NCI-H345 treated with DMSO at 0.1 percent for 48 hours (cell line): ENCODE results near the gene JCHAIN.
"Not testable (repeated sequence)": the region's sequence is repeated elsewhere in the genome, so short reads cannot be mapped to it uniquely, and the experiment has no call there.

ENCODE experiments used
- DNase-seq: peaks from one replicate; lab custom pipeline; 2025; ENCODE audit not compliant: unreplicated experiment; lab: John Stamatoyannopoulos, UW

JCHAIN gene

DNA sequence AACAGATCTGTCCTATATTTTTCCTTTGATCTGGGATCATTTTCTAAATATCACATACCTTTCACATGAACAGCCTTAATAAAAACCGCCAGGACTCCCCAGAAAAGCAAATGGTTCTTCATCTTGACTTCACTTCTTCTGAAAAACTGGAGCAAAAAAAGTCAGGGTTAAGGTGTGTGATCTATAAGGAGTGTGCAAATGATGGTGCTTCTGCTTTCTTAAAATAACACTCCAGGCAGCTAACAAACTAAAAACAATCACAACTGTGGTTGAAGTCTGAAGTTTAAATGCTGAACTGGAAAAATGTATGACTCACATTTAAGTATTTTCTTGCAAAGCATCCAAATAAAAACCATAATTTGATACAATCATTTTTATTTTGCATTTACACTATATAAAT lies at the start of gene JCHAIN:
Gene JCHAIN (minus strand): TSS at position 140 of the 400 bp plus-strand sequence. CDS start 18 bp downstream, at position 122.
- DNase-seq: no peak

DNA sequence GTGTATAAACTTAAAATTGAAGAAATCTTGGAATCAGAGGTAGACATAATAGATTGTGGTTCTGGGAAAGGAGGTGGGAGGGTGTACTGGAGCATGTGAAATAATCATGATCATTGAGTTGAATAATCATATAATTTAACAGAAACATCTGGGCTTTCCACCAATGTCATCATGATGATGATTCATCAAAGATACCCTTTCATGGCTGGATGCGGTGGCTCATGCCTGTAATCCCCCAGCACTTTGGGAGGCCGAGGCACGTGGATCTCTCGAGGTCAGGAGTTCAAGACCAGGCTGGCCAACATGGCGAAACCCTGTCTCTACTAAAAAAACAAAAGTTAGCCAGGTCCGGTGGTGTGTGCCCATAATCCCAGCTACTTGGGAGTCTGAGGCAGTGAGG lies 48.8 kb upstream of the JCHAIN start:
- no peak for DNase-seq

DNA sequence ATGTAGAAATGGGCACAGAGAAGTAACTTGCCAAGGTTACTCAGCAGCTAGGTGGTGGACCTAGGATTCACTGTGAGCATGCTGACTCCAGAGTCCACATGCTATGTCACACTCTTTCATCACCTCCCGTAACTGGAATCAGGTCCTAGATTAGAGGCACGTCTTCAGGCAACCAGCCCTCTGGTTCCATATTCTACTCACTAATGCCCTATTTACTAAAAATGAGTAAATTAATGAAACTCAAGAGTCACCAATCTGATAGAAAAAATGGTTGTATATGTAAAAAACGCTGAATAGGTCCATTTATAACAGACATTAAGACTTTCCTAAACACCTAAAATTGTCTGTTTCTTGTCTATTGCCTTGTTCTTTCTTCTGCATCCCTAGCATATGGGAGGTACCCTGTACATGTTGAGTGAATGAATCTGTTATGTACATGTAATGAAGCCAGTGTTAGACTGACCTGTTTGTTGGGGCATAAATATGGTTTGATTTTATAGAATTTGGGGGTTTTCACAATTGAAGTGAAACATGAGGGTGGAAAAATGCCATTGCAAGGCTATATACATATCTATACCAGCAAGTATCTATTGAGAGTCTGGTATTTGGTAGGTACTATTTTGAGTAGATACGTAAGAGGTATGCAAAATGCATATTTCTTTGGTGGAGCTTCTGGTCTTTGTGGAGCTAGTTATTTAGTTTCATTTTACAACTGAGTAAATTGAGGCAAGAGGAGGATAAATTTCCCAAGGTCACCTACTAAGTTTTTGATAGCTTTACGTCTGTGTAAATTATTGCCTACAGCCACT lies 48.0 kb upstream of the JCHAIN start:
- DNase-seq: no peak

DNA sequence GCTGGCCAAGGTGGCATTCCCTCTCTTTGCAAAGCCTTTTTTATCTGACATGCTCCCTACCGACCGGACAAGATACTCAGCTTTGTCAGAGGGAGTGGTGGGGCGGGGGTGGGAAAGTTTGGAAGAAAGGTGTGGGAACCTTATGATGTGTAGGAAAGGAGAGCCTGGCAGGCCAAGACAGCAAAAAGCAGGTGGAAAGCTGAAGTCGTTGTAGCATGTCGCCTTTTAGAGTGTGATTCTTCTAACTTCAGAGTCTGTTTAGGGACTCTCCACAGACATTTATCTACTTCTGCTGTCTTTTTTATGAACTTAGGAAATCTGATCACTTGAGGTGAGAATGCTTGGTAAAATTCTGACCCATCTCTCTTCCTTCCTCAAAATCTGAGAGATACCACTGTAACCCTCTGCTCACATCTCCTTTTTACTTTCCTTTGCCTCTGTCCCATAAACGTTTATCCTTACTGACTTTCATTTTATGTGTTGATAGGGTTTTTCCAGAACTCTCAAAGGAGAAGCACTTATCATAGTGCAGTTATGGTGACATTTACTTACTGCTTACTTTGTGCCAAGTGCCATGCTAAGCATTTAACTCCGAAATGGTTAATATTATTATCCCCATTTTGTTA lies 47.3 kb upstream of the JCHAIN start:
- DNase-seq: no peak

DNA sequence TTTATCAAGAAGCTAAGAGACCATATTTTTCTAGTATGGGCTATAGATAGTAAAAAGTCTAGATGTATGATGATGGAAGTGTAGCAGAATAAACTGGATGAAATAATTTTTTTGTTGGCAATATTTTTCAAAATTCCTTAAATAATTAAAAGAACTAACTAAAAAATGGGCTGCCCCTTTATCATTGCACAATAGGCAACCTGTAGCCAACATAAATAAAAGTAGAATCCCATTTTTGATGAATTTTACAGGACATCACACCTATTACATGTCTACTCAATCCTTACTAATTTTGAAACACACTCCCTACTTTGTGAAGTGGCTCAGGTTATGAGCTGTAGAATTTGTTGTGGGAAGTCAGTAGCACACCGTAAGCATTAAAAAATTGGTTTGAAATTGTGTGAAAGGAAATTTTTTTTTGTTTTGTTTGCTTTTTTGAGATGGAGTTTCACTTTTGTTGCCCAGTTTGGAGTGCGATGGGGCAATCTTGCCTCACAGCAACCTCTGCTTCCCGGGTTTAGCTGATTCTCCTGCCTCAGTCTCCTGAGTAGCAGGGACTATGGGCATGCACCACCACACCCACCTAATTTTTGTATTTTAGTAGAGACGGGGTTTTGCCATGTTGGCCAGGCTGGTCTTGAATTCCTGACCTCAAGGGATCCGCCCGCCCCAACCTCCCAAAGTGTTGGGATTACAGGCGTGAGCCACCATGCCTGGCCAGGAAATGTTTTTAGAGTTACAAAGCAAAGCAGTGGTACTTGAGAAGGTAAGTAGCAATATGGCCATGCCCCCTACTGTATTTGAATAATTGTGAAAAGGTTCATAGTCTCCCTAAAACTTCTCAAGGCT lies 46.5 kb upstream of the JCHAIN start:
- DNase-seq: no peak

DNA sequence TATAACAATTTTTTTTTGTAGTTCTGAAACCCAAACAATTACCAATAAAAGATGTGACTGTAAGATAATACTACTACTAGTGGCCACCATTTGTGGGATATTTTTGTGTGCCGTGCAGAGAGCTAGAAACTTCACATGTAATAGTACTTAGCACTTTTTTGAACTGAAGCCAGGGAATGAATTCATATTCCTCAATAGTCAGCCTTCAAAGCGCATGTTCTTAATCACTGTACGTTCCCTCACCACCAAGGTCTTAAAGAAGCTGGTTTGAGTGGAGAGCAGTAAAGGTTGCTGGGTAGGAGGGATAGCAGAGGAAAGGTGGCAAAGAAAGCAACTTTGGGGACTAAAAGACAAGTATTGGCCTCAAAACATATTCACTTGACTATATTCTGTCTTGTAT lies 45.8 kb upstream of the JCHAIN start:
- no peak for DNase-seq

DNA sequence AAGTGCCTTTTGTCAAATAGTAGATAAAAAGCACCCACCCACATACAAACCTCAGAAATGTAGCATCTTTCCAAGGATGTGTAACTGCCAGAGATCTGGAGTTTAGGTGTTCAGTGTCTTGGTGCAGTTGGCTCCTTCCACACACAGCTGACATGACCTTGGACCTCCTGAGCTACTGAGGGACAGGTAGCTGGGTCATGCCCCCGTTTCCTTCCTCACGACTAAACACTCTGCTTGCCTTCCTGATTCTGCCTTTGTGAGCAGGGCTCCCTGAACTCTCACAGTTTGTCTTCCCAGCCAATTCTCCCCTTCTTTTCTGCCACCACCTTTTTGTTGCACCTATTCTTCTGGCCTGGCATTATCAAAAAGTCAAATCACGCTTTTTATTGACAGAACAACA lies 45.3 kb upstream of the JCHAIN start:
- no peak for DNase-seq

DNA sequence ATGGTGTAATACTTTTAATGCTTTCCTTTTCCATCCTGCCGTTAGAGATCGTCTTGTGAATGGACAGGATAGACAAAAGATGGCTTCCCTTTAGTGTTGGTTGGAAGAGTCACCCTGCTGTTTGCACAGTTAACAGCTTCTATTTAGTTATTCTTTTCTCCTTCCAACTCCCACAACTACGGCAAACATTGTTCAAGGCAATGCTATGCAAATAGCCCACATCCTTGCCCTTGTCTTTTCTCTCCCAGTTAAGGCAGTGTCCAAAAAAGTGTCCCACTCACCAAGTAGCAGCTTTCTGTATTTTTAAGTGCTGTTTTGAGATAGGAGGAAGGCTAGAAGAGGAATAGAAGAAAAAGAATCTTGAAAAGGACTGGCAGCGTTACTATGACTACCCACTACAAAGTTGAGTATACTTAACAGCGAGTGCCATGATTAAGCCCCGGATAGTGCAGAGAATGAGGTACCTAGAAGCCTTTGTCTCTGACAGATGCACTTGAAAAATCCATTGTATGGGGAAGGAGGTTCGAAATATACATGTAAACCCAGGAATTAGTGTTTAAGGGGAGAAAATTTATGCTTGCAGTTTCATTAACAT lies 43.4 kb upstream of the JCHAIN start:
- peak; percentile 54 for DNase-seq

DNA sequence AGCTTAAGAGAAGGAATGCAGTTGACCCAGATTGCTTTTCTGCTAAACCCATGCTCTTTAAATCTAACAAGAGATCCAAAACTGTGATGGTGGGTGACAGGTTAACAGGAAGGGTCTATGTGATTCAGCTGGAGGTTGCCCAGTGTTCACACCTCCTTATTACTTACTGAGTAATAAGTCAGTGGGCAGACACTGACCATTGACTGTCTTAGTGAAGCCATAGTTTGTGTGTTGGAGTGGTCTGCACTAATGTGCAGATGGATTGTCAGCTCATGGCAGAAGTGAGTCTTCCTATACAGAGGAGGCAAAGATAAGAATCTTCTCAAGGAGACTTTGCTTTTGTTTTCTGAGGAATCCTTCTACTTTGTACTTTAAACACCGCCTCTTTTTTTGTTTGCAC lies 40.2 kb upstream of the JCHAIN start:
- DNase-seq: no peak

DNA sequence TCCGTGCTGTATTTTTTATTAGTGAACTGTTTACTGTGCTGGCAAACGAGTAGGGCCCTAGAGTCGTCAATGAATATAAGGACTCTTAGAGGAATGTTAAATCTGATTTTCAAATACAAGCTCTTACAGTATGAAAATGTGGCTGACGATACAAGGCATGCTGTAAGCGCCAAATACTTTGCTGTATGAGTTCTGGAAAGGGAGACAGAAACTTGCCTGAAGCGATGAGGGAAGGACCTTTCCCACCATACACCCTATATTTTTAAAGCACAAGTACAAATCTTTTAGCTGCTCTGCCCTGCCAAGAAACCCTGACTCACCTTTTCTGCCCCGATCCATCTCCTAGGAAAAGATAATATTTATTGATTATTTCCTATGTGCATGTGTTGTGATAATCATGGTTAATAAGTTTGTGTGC lies 39.7 kb upstream of the JCHAIN start:
- DNase-seq: no peak

DNA sequence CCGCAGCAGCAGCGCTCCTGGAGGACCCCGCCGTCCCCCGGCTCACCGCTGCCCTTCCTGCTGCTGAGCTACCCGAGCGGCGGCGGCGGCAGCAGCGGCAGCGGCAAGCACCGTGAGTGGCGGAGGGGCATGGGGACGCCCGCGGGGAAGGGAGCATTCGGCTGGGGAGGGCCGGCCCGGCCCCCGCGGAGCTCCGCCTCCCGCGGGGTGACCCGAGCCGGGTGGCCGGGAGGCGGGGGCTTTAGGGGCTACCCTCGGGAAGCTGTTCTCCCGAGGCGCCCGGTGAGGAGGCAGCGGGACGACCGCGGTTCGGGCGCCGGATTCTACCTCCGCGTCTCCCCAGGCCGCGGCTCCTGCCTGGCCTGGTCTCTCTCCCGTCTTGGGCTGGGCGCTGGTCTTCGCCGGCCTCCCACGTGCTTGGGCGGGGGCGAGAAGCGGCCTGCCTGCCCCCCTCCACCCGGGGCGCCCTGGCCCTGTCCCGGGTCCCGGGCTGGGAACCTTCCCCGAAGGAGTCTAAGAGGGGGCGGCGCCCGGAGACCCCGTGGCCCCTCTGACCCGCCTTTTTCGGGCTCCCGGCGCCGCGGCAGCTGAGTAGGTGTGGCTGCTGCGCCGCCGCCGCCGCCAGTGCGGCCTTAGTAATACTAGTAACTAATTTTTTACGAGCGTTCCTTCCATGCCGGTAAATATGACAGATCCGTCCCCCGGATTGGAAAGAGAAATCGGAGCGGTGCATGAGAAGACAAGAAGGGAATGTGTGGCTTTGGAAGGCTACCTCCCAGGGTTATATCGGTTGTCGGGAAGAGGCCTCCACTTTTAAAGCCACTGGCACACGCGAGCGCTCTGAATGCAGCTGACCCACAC lies 39.1 kb upstream of the JCHAIN start:
- peak; percentile 20 for DNase-seq

DNA sequence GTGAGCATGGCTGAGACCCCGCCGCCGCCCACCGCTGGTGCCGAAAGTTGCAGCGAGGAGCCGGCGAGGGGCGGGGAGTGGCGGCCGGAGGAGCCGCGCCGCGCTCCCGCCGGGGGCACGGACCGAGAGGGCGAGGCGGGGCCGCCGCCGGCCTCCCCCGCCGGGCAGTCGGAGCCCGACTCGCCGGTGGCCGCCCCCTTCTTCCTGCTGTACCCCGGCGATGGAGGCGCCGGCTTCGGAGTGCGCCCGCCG lies 38.5 kb upstream of the JCHAIN start:
- no peak for DNase-seq

DNA sequence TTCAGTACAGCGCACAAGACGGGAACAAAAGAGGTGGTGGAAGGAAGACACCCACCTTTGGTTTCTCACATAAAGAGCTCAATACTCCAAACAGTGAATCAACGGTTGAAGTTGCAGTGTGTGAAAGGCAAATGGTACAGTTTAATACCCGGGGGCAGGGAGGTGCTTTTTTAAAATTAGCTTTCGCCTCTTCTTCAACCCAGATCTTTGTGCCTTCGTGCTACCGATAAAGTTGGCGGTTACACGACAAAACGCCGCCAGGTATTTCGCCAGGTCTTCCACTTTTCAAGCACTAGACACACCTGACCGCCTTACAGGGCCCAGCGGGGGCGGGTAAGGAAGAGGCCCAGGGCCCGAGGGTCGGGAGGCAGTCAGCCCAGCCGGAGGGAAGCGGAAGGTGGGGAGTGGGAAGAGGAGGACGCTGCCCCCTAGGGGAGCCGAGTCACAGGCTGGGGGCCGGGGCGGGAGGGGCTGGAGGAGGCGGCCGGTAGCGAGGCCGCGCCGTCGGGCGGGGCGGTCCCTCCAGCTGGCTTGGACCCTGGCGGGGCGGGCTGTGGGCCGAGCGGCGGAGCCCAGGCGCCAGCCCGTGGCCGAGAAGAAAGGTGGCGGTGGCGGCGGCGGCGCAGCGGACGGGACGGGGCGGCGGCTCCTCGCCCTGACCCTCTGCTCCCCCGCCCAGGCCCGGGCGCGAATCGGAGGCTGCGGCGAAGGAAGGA lies 38.1 kb upstream of the JCHAIN start:
- DNase-seq: peak; percentile 24

DNA sequence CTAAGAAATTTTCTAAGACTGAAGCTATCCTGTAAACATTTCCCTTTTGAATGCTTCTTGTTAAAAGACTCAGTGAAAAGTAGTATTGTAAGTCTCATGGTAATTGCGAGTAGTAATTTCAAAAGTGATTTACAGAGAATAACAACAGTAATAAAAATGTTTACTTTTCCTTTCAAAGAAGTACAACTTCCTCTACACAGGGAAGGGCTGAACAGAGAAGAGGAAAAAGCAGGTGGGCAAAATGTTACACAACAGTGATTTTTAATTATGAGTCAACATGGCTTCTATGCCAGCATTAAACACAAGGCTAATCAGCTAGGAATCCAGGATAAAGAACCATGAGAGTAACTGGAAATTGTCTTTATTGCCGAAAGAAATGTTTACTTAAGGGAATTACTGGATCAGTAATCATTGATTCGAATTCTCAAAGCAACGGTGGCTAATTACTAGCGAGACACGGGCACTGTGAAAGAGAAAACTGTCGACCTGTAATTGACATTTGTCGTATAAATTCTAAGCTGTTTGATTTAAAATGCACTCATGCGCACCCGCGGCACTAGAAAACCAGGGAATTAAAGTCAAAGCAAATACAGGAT lies 37.4 kb upstream of the JCHAIN start:
- DNase-seq: peak; percentile 16

DNA sequence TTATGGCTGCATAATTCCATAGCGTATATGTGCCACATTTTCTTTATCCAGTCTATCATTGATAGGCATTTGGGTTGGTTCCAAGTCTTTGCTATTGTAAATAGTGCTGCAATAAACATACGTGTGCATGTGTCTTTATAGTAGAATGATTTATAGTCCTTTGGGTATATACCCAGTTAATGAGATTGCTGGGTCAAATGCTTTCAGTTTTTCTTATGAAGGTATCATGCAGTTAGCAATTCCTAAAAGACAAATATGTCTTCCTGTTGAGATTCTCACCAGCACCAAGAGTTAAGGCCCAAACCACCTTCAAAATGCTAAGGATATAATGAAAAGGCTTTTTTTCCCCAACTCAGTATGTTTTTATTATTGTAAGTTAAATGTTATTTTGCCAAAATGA lies 36.3 kb upstream of the JCHAIN start:
- not testable (repeated sequence) for DNase-seq

DNA sequence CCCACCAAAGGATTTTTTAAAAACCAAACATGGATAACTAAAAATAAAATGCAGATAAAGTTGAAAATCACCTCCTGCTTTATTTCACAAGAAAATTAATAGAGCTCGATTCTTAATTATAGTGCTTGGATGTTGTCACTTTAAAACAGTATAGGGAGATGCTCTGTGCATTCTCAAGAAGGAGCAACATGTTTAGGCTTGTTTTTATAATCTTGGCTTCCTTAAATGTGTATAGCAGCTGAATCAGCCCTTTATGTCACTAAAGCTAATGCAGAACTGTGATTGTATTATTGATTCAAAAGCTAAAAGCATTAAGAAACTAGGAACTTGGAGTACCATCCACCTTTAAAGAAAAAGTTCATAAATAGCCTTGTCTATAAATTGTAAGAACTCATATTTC lies 35.0 kb upstream of the JCHAIN start:
- no peak for DNase-seq

DNA sequence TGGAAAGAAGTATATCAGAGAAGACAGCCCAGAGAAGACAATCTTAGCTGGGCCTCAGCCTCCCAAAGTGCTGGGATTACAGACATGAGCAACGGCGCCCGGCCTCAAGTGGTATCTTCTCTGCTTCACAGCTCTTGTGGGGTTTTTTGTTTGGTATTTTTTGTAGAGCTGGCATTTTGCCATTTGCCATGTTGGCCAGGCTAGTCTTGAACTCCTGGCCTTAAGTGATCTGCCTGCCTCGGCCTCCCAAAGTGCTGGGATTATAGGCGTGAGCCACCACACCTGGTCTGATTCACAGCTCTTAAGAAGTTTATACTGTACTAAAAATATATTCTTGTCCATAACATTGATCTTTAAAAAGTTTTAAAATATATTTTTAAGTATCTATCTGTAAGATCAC lies 34.4 kb upstream of the JCHAIN start:
- no peak for DNase-seq

DNA sequence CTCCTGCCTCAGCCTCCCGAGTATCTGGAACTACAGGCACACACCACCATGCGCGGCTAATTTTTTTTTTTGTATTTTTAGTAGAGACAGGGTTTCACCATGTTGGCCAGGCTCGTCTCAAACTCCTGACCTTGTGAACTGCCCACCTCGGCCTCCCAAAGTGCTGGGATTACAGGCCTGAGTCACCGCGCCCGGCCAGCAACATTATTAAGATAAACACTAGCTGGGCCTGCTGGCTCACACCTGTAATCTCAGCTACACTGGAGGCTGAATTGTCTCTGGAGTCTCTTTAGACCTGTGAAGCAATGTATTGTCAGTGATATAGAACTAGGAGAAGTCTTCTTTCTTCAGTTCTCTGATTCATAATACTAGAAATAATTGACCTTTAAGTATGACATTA lies 32.1 kb upstream of the JCHAIN start:
- DNase-seq: not testable (repeated sequence)

DNA sequence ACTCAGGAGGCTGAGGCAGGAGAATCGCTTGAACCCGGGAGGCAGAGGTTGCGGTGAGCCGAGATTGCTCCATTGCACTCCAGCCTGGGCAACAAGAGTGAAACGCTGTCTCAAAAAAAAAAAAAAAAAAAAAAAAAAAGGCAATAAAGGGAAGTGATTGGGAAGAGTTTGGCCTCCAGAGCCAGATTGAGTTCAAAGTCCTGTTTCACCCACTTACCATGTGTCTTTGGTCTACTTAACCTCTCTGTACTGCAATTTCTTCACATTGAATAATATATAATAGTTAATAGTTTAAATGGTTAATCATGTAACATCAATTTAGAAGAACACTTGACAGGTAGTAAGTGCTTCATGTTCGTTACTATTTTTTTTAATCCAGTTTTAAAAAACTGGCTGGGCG lies 28.3 kb upstream of the JCHAIN start:
- not testable (repeated sequence) for DNase-seq

DNA sequence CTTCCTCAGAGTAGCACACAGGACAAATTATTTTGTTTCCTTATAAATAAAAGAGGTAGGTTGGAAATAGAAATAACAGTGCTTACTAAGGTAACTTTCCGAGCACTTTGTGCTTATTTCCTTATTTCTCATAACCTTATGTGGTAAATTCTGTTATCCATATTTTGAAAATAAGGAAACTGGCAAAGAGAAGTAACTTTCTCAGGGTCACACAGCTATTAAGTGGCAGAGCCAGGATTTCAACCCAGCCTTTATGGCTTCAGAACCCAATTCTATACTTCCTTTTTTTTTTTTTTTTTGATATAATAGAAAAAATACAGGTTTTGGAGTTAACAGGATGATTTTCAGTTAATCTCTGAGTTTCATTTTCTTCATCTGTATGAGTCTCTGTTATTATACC lies 25.4 kb upstream of the JCHAIN start:
- DNase-seq: no peak
